Measurements from ENCODE around the gene ACAD8. TPM values are rescaled to one million over a fixed set of nuclear protein-coding genes. Genes with fewer than 3 reads are reported as not detected.

Gene ACAD8
- total RNA-seq, 2 donors from 2014 or later: 39.4 to 46.1 TPM

GRCh38 chr11:134293119-134294113 lies 40.0 kb downstream of the ACAD8 start:
- intact Hi-C loops (cut with DNase I): no loop called here
- Histone ChIP-seq H3K4me3 (no peak overlapping the region), H3K27ac (no peak overlapping the region), H3K36me3 (no peaks in the 10 kb centered on the region), H3K4me1 (replicated peaks) (no peaks in the 10 kb centered on the region), H3K9me3 (no peaks in the 10 kb centered on the region), H3K27me3 (replicated peaks; ENCODE audit: insufficient read depth) (no peaks in the 10 kb centered on the region)
- no peak for DNase-seq (ENCODE audit: low spot score)
- 78% methylated on average over 20 of the region's 20 CpGs for WGBS
- TF ChIP-seq POLR2A (IDR thresholded peaks at IDR 0.05) (no peak), CTCF (IDR thresholded peaks at IDR 0.05) (no peak), POLR2AphosphoS5 (IDR thresholded peaks at IDR 0.05) (no peak)

- TF ChIP-seq POLR2A (IDR thresholded peaks at IDR 0.05) (no peak), CTCF (IDR thresholded peaks at IDR 0.05) (no peak), POLR2AphosphoS5 (IDR thresholded peaks at IDR 0.05) (no peak)
- DNase-seq (ENCODE audit: low spot score): no peak
- no peaks in the 10 kb centered on the region for H3K9me3 ChIP-seq
- H3K27ac ChIP-seq: no peak overlapping the region
- H3K27me3 ChIP-seq (replicated peaks; ENCODE audit: insufficient read depth): no peaks in the 10 kb centered on the region
- no peaks in the 10 kb centered on the region for H3K4me1 ChIP-seq (replicated peaks)
- intact Hi-C loops (cut with DNase I): no loop called here
- no peak overlapping the region for H3K4me3 ChIP-seq
- 82% methylated on average over 9 of the region's 9 CpGs for WGBS
- no peaks in the 10 kb centered on the region for H3K36me3 ChIP-seq
These were observed 41.3 kb downstream of the ACAD8 start for GRCh38 chr11:134294664-134295063.

- H3K9me3 ChIP-seq: no peaks in the 10 kb centered on the region
- WGBS: 82% methylated on average over 12 of the region's 12 CpGs
- no peaks in the 10 kb centered on the region for H3K36me3 ChIP-seq
- H3K4me3 ChIP-seq: no peak overlapping the region
- no peaks in the 10 kb centered on the region for H3K4me1 ChIP-seq (replicated peaks)
- no peak overlapping the region for H3K27ac ChIP-seq
- DNase-seq (ENCODE audit: low spot score): no peak
- intact Hi-C loops (cut with DNase I): no loop called here
- H3K27me3 ChIP-seq (replicated peaks; ENCODE audit: insufficient read depth): no peaks in the 10 kb centered on the region
- TF ChIP-seq POLR2AphosphoS5 (IDR thresholded peaks at IDR 0.05) (no peak), CTCF (IDR thresholded peaks at IDR 0.05) (no peak), POLR2A (IDR thresholded peaks at IDR 0.05) (no peak)
These were observed 58.9 kb downstream of the ACAD8 start for GRCh38 chr11:134312223-134312622.

- Histone ChIP-seq H3K36me3 (no peaks in the 10 kb centered on the region), H3K4me1 (replicated peaks) (no peaks in the 10 kb centered on the region), H3K27ac (no peak overlapping the region), H3K4me3 (no peak overlapping the region), H3K9me3 (no peaks in the 10 kb centered on the region), H3K27me3 (replicated peaks; ENCODE audit: insufficient read depth) (no peaks in the 10 kb centered on the region)
- TF ChIP-seq POLR2AphosphoS5 (IDR thresholded peaks at IDR 0.05): no peak
- TF ChIP-seq CTCF (IDR thresholded peaks at IDR 0.05): no peak
- TF ChIP-seq POLR2A (IDR thresholded peaks at IDR 0.05): no peak
- WGBS: 44% methylated on average over 5 of the region's 5 CpGs
- intact Hi-C loops (cut with DNase I): no loop called here
- no peak for DNase-seq (ENCODE audit: low spot score)
These were observed 59.4 kb downstream of the ACAD8 start for GRCh38 chr11:134312807-134313206.

GRCh38 chr11:134313379-134313778 lies 60.0 kb downstream of the ACAD8 start:
- Histone ChIP-seq H3K27ac (no peak overlapping the region), H3K4me1 (replicated peaks) (no peaks in the 10 kb centered on the region), H3K27me3 (replicated peaks; ENCODE audit: insufficient read depth) (no peaks in the 10 kb centered on the region), H3K36me3 (no peaks in the 10 kb centered on the region), H3K9me3 (no peaks in the 10 kb centered on the region), H3K4me3 (no peak overlapping the region)
- intact Hi-C loops (cut with DNase I): no loop called here
- no peak for TF ChIP-seq POLR2A (IDR thresholded peaks at IDR 0.05)
- TF ChIP-seq CTCF (IDR thresholded peaks at IDR 0.05): no peak
- TF ChIP-seq POLR2AphosphoS5 (IDR thresholded peaks at IDR 0.05): no peak
- no peak for DNase-seq (ENCODE audit: low spot score)
- WGBS: 90% methylated on average over 10 of the region's 10 CpGs
